Endothelial cell of umbilical vein (primary cell): ENCODE data around the gene BANF2. TPM values are rescaled to one million over a fixed set of nuclear protein-coding genes. Genes with fewer than 3 reads are reported as not detected.

Source experiments
- BruUV-seq: library from RNA; stranded (reverse); fragments of 400-500 nt; replicated peaks from 2 replicates; lab custom pipeline; 2021; lab: Mats Ljungman, UMichigan
- CTCF ChIA-PET: fragments of 300-600, 350-600 bp; sonication (Branson Sonifier 250); formaldehyde crosslinking; loops from one replicate; lab custom pipeline; 2021; ENCODE audit warnings: antibody characterized with exemption, inconsistent platforms; lab: Charles Lee
- POLR2A ChIA-PET: fragments of 300-600, 350-600 bp; sonication (Branson Sonifier 250); formaldehyde crosslinking; loops from one replicate; lab custom pipeline; 2021; ENCODE audit warnings: antibody characterized with exemption, inconsistent platforms; lab: Charles Lee
- DNase-seq: peaks from one replicate; pipeline ENCODE4 v3.0.0-alpha.2; 2011; ENCODE audit warnings: low read depth, low spot score
- FAIRE-seq: peaks from 2 replicates; lab custom pipeline; 2011; peaks lifted over from hg19 to GRCh38; lab: Jason Lieb, UNC
- H2AFZ ChIP-seq: 2 replicates; pipeline ENCODE4 v1.6.0; 2012; ENCODE audit warnings: low read depth, low read length, control low read depth, inconsistent platforms
- H3K27ac ChIP-seq: 2 replicates; pipeline ENCODE4 v1.5.1; 2011; ENCODE audit warnings: low read depth, mild to moderate bottlenecking, control low read depth, low read length, moderate library complexity; ENCODE audit not compliant: insufficient read depth
- H3K27me3 ChIP-seq, 2 experiments: 2 replicates each; pipeline versions ENCODE4 v1.6.0 to v1.6.1; 2011; ENCODE audit warnings: low read length in 2 of 2, mixed read lengths in 1 of 2; ENCODE audit not compliant: control insufficient read depth in 2 of 2, insufficient read depth in 2 of 2
- H3K36me3 ChIP-seq, 2 experiments: 2 replicates in 1 of 2; 3 replicates in 1 of 2; pipeline ENCODE4 v1.5.1; 2011; ENCODE audit warnings: low read length in 2 of 2, mild to moderate bottlenecking in 1 of 2, moderate library complexity in 1 of 2; ENCODE audit not compliant: control insufficient read depth in 2 of 2, insufficient read depth in 2 of 2; ENCODE audit errors: extremely low read depth in 1 of 2
- H3K4me1 ChIP-seq: 3 replicates; pipeline ENCODE4 v1.5.1; 2011; ENCODE audit warnings: mild to moderate bottlenecking, low read length; ENCODE audit not compliant: control insufficient read depth, insufficient read depth; ENCODE audit errors: extremely low read depth
- H3K4me2 ChIP-seq: 2 replicates; pipeline ENCODE4 v1.6.1; 2011; ENCODE audit warnings: low read length, control low read depth, mixed read lengths; ENCODE audit not compliant: insufficient read depth
- H3K4me3 ChIP-seq, 3 experiments: fragments of 200-600 bp in 1 of 3; sonication (generic), shearing (Covaris generic) in 1 of 3; replicated peaks in 1 of 3; 2 replicates each; pipeline ENCODE4 v1.5.1; 2011 to 2016; ENCODE audit warnings: control low read depth in 3 of 3, low read length in 3 of 3, mild to moderate bottlenecking in 2 of 3, inconsistent platforms in 1 of 3, low read depth in 1 of 3, moderate library complexity in 1 of 3; ENCODE audit not compliant: insufficient read depth in 1 of 3
- H3K79me2 ChIP-seq: 2 replicates; pipeline ENCODE4 v1.6.0; 2012; ENCODE audit warnings: low read length, inconsistent platforms; ENCODE audit not compliant: control insufficient read depth, insufficient read depth
- H3K9ac ChIP-seq: replicated peaks from 2 replicates; pipeline ENCODE3; 2011; ENCODE audit warnings: low read length, control low read depth; ENCODE audit not compliant: insufficient read depth; ENCODE audit errors: extremely low read depth
- H3K9me1 ChIP-seq: replicated peaks from 3 replicates; pipeline ENCODE4 v1.6.0; 2011; ENCODE audit warnings: mild to moderate bottlenecking, low read length; ENCODE audit not compliant: control insufficient read depth, insufficient read depth; ENCODE audit errors: extremely low read depth
- H3K9me3 ChIP-seq: replicated peaks from 2 replicates; pipeline ENCODE4 v1.5.1; 2012; ENCODE audit warnings: low read length, inconsistent platforms; ENCODE audit not compliant: control insufficient read depth, insufficient read depth
- H4K20me1 ChIP-seq: replicated peaks from 2 replicates; pipeline ENCODE3; 2011; ENCODE audit warnings: mild to moderate bottlenecking, low read length; ENCODE audit not compliant: control insufficient read depth, insufficient read depth; ENCODE audit errors: extremely low read depth
- EZH2 ChIP-seq: IDR thresholded peaks from 2 replicates; pipeline ENCODE4 v1.6.1; 2012; ENCODE audit warnings: borderline replicate concordance, low read depth, mild to moderate bottlenecking, moderate library complexity, low read length, inconsistent platforms; ENCODE audit not compliant: severe bottlenecking
- FOS ChIP-seq: IDR thresholded peaks from 2 replicates; pipeline ENCODE4 v1.6.1; 2011; ENCODE audit warnings: mild to moderate bottlenecking, low read length, moderate library complexity, borderline replicate concordance; ENCODE audit not compliant: insufficient read depth
- GATA2 ChIP-seq: IDR thresholded peaks from 2 replicates; pipeline ENCODE4 v1.7.0; 2011; ENCODE audit warnings: low read depth, mild to moderate bottlenecking, moderate library complexity, mixed read lengths, low read length; ENCODE audit not compliant: insufficient read length, insufficient read depth
- JUN ChIP-seq: IDR thresholded peaks from 2 replicates; pipeline ENCODE4 v1.6.1; 2011; ENCODE audit warnings: borderline replicate concordance, low read depth; ENCODE audit not compliant: insufficient read length, insufficient read depth
- MYC ChIP-seq: IDR thresholded peaks from one replicate; pipeline ENCODE4 v1.6.1; 2011; ENCODE audit warnings: mild to moderate bottlenecking, low read depth, low read length
- POLR2A ChIP-seq: IDR thresholded peaks from 2 replicates; pipeline ENCODE4 v1.6.1; 2012; ENCODE audit warnings: low read depth, mild to moderate bottlenecking, control low read depth, low read length
- POLR2AphosphoS5 ChIP-seq: IDR thresholded peaks from 2 replicates; pipeline ENCODE4 v1.6.1; 2012; ENCODE audit warnings: low read depth, mild to moderate bottlenecking, control low read depth, low read length, moderate library complexity; ENCODE audit not compliant: insufficient read depth
- dilution Hi-C: fragments of 300-500 bp; cut with MboI; formaldehyde crosslinking; loops from one replicate; pipeline ENCODE4 v1.15.0; 2019; ENCODE audit warnings: low sequenced_read_pairs; ENCODE audit not compliant: extremely low pct_ligation_motif_present
- intact Hi-C: fragments of 100-400 bp; cut with micrococcal nuclease; formaldehyde crosslinking; loops from one replicate; pipeline ENCODE4 v1.10.0; 2022
- polyA plus RNA-seq, 4 experiments: library from polyadenylated mRNA; depleted of rRNA in 3 of 4; stranded (reverse) in 3 of 4; unstranded in 1 of 4; fragments of >200 nt; gene quantifications; 2 replicates each; pipeline versions ENCODE4 v1.2.1 to v1.2.3, GENCODE V29; 2011 to 2012; ENCODE audit warnings: missing spikeins in 1 of 4
- total RNA-seq: library from RNA; stranded (reverse); gene quantifications from 2 replicates; pipeline ENCODE4 v1.2.3, GENCODE V29; 2021
- TF ChIP-seq, protein P1 (sequence below): IDR thresholded peaks from 2 replicates; pipeline ENCODE4 v1.6.1; 2011; ENCODE audit not compliant: insufficient read depth, insufficient read length
- TF ChIP-seq, protein P2 (sequence below), 2 donors: IDR thresholded peaks; 1 replicate in 1 of 2; 2 replicates in 1 of 2; pipeline ENCODE4 v1.5.1; 2011; ENCODE audit warnings: low read length in 2 of 2, mild to moderate bottlenecking in 2 of 2, moderate library complexity in 2 of 2, control low read depth in 1 of 2, inconsistent platforms in 1 of 2, low read depth in 1 of 2; ENCODE audit not compliant: insufficient read depth in 1 of 2; ENCODE audit errors: extremely low read depth in 1 of 2

BANF2 gene
- total and polyA plus RNA-seq, 2 donors (not counting 3 experiments of a cell fraction or from before 2014, with no cell fraction given) = not detected

DNA sequence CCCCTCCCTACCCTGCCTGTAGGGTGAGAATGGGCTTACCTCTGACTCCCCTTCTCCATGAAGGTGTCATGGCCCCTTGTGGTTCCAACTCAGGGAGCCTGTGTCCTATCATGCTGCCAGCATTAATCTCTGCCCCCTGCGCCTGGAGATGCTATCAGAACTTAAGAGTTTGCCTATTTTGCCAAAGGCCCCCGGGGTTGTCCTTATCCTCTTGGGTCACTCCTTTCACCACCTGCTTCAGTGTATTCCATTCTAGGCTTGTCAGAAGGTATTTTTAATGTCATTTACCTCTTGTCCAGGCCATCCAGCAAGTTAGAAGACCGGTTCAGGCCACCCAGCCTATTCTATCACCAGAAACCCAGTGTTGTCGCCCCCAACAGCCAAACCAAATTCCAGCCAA, 28.2 kb upstream of the BANF2 start:
- Histone ChIP-seq H3K4me3 (no peak overlapping the region), H3K9ac (no peak overlapping the region), H3K27me3 (no peaks in the 10 kb centered on the region), H3K36me3 (peaks cover 0 to 4% of the 10 kb centered on the region in 2 experiments), H3K9me1 (no peaks in the 10 kb centered on the region), H2AFZ (no peak overlapping the region), H3K9me3 (no peaks in the 10 kb centered on the region), H4K20me1 (peaks cover 12% of the 10 kb centered on the region), H3K4me2 (no peak overlapping the region), H3K79me2 (peaks cover 76% of the 10 kb centered on the region), H3K27ac (no peak overlapping the region), H3K4me1 (peaks cover 11% of the 10 kb centered on the region)
- dilution Hi-C loops (no loop called here), intact Hi-C loops (no loop called here)
- TF ChIP-seq POLR2A (no peak), MYC (no peak), POLR2AphosphoS5 (no peak), GATA2 (no peak), EZH2 (no peak), FOS (no peak), JUN (no peak)
- TF ChIP-seq, protein P1, sequence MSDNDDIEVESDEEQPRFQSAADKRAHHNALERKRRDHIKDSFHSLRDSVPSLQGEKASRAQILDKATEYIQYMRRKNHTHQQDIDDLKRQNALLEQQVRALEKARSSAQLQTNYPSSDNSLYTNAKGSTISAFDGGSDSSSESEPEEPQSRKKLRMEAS = no peak
- TF ChIP-seq, protein P2, sequence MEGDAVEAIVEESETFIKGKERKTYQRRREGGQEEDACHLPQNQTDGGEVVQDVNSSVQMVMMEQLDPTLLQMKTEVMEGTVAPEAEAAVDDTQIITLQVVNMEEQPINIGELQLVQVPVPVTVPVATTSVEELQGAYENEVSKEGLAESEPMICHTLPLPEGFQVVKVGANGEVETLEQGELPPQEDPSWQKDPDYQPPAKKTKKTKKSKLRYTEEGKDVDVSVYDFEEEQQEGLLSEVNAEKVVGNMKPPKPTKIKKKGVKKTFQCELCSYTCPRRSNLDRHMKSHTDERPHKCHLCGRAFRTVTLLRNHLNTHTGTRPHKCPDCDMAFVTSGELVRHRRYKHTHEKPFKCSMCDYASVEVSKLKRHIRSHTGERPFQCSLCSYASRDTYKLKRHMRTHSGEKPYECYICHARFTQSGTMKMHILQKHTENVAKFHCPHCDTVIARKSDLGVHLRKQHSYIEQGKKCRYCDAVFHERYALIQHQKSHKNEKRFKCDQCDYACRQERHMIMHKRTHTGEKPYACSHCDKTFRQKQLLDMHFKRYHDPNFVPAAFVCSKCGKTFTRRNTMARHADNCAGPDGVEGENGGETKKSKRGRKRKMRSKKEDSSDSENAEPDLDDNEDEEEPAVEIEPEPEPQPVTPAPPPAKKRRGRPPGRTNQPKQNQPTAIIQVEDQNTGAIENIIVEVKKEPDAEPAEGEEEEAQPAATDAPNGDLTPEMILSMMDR (IDR thresholded peaks at IDR 0.05; ENCODE audit: extremely low read depth in 1 of 2, insufficient read depth in 1 of 2, low read depth in 1 of 2, low read length in 2 of 2) = no peak
- ChIA-PET CTCF (no interaction called here), POLR2A (interaction anchor here (0.6 kb wide), 1 partner anchor 11 kb away, joined by 3 read pairs; the partner anchor contains the start of gene RRBP1)
- DNase-seq (no peak), FAIRE-seq (no peak)
- BruUV-seq = no TSS peak
